ENCODE data around the gene CIT.
"Not testable (repeated sequence)": the region's sequence is repeated elsewhere in the genome, so short reads cannot be mapped to it uniquely, and the experiment has no call there.

CIT gene

GRCh38 chr12:119659289-119659897 is 217.7 kb downstream of the CIT start:
- TF ChIP-seq CTCF (conservative IDR thresholded peaks at IDR 0.05; ENCODE audit: low read depth), result peak; percentile 94
- DNase-seq (ENCODE audit: low spot score), result peak; percentile 54
- ChIA-PET POLR2A (ENCODE audit: low non-redundant PET) (no interaction called here), CTCF (interaction anchor here (0.7 to 1.0 kb wide), 3 partner anchors 8 to 214 kb away, joined by 3 to 6 read pairs (median 4); no protein-coding TSS in a partner anchor)
- no peak overlapping the region for H3K27ac ChIP-seq

GRCh38 chr12:119658166-119658565 is 219.0 kb downstream of the CIT start:
- CTCF ChIA-PET, result interaction anchor here (0.6 to 1.0 kb wide), 4 partner anchors 9 to 200 kb away, joined by 3 to 4 read pairs (median 3); no protein-coding TSS in a partner anchor
- DNase-seq (ENCODE audit: low spot score); H3K27ac ChIP-seq; POLR2A ChIA-PET (ENCODE audit: low non-redundant PET): not testable (repeated sequence)

- DNase-seq (ENCODE audit: low spot score); POLR2A ChIA-PET (ENCODE audit: low non-redundant PET); H3K27ac ChIP-seq; CTCF ChIA-PET: not testable (repeated sequence)
Measured at GRCh38 chr12:119657001-119657400, 220.1 kb downstream of the CIT start.

DNA sequence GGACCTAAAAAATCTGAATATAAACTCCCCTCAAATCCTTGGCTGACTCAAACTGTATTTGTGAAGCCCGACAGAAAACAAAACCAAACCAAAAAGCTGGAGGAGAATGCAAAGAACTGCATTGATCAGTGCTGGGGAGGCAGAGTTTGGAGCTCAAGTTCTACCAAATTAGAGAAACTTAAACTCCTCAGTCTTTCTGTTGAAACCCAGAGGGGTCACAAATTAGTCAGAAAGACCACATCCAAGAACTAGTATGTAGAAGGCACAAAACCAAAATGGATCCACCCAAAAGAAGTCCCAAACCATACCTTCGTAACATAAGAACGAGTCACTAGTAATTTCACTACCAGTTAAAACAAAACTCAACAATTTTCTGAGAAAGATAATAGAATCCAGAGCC is 224.5 kb downstream of the CIT start:
- DNase-seq (ENCODE audit: low spot score), result no peak
- POLR2A ChIA-PET (ENCODE audit: low non-redundant PET), result no interaction called here
- no peak for TF ChIP-seq CTCF (conservative IDR thresholded peaks at IDR 0.05; ENCODE audit: low read depth)
- CTCF ChIA-PET, result no interaction called here
- no peak overlapping the region for H3K27ac ChIP-seq

GRCh38 chr12:119649202-119649808 is 227.8 kb downstream of the CIT start:
- peak; percentile 71 for TF ChIP-seq CTCF (conservative IDR thresholded peaks at IDR 0.05; ENCODE audit: low read depth)
- POLR2A ChIA-PET (ENCODE audit: low non-redundant PET), result no interaction called here
- DNase-seq (ENCODE audit: low spot score), result peak; percentile 26
- H3K27ac ChIP-seq, result no peak overlapping the region
- CTCF ChIA-PET, result interaction anchor here (1.0 to 1.6 kb wide), 2 partner anchors 18 to 104 kb away, joined by 4 to 10 read pairs; partner anchors contain the start of gene PRKAB1

DNA sequence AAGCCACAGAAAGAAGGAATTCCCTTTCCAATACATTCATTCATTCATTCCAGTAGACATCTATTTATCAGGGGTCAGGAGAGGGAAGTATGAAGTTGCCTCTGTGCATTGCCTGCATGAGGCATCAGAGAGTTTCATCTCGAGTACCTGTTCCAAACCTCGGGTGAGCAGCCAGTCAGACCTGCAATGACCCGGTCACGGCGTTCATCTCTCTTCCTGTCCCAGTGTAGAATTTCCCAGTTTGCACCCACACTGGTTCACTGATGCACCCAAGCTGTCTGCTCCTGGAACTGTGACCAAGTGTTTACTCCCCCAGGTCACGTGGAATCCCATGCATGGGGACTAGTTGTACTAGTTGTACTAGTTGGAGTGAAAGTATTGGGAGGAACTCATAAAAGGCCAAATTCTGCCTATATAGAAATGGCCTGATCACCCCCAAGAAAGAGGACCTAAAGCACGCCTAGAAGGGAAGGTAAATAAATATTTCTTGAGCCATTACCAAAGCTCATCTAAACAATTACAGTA is 231.5 kb downstream of the CIT start:
- TF ChIP-seq CTCF (conservative IDR thresholded peaks at IDR 0.05; ENCODE audit: low read depth), result no peak
- no peak for DNase-seq (ENCODE audit: low spot score)
- POLR2A ChIA-PET (ENCODE audit: low non-redundant PET), result no interaction called here
- no peak overlapping the region for H3K27ac ChIP-seq
- CTCF ChIA-PET, result interaction anchor here (0.5 to 0.6 kb wide), 2 partner anchors 11 to 751 kb away, joined by 5 read pairs; no protein-coding TSS in a partner anchor

DNA sequence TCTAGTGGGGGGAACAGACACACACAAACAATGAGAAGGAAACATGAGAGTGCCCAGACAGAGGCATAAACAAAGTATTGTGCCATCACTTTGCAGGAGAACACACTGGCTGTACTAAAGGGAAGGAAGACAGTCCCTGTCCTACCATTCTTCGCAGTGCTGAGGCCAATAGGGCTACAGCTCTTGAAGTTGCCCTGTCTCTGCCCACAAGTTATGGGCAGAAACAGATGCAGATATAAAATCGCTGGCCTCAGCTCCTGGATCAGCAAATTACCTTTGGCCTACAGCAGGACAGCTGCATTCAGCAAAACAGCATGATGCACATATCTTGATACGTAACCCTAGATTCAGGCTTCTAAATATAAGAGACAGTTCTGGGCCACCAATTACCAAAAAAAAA is 232.2 kb downstream of the CIT start:
- CTCF ChIA-PET, result interaction anchor here (0.5 kb wide), 1 partner anchor 10 kb away, joined by 5 read pairs; no protein-coding TSS in a partner anchor
- H3K27ac ChIP-seq, result no peak overlapping the region
- TF ChIP-seq CTCF (conservative IDR thresholded peaks at IDR 0.05; ENCODE audit: low read depth), result no peak
- POLR2A ChIA-PET (ENCODE audit: low non-redundant PET), result no interaction called here
- no peak for DNase-seq (ENCODE audit: low spot score)
